ENCODE measurements around the gene ISYNA1. TPM values are rescaled to one million over a fixed set of nuclear protein-coding genes. Genes with fewer than 3 reads are reported as not detected.

Gene ISYNA1
- total and polyA plus RNA-seq, 2 of the 8 experiments (the other 6 are each of a cell fraction or from before 2014, with no cell fraction given): 207 to 264 TPM

GRCh38 chr19:18446145-18446810, 8.3 kb upstream of the ISYNA1 start:
- Histone ChIP-seq H3K9me3 (ENCODE audit: insufficient read depth in 2 of 2, low read depth in 1 of 2, low read length in 1 of 2) (no peaks in the 10 kb centered on the region), H3K4ac (replicated peaks; ENCODE audit: insufficient read length, low read depth, low read length) (no peak overlapping the region), H4K91ac (replicated peaks; ENCODE audit: insufficient read length, low read length) (no peak overlapping the region), H3K23ac (ENCODE audit: insufficient read length) (no peak overlapping the region), H2BK20ac (ENCODE audit: low read length) (no peak overlapping the region), H3K14ac (ENCODE audit: insufficient read length) (no peak overlapping the region), H2BK12ac (ENCODE audit: low read depth, low read length) (no peak overlapping the region), H2BK120ac (replicated peaks; ENCODE audit: low read depth, low read length) (no peak overlapping the region), H3K18ac (ENCODE audit: extremely low read depth, low read length) (no peak overlapping the region), H3K79me1 (ENCODE audit: low read depth, low read length) (no peaks in the 10 kb centered on the region), H2BK5ac (ENCODE audit: low read depth, low read length) (no peak overlapping the region; the same call in 1 of the 2 replicates), H3K23me2 (ENCODE audit: low read depth, low read length) (peaks cover 8% of the 10 kb centered on the region; the same call in 1 of the 2 replicates), H3K4me3 (ENCODE audit: extremely low read depth in 1 of 4, insufficient read depth in 2 of 4, low read depth in 3 of 4, low read length in 4 of 4) (no peak overlapping the region), H4K20me1 (replicated peaks in 1 of 2; ENCODE audit: control insufficient read depth in 1 of 2, insufficient read depth in 2 of 2, low read length in 2 of 2) (peaks cover 0 to 9% of the 10 kb centered on the region in 2 experiments), H3K79me2 (ENCODE audit: control insufficient read depth in 1 of 2, insufficient read depth in 2 of 2, low read length in 2 of 2) (no peaks in the 10 kb centered on the region), H3K36me3 (ENCODE audit: control insufficient read depth in 2 of 4, insufficient read depth in 4 of 4, low read length in 3 of 4) (peaks cover 0 to 18% (median 4%) of the 10 kb centered on the region in 4 experiments; a peak in 3 of 8 replicates), H2AFZ (ENCODE audit: low read length) (no peak overlapping the region), H3K4me1 (replicated peaks in 1 of 4; ENCODE audit: control insufficient read depth in 3 of 4, insufficient read depth in 4 of 4, low read length in 3 of 4) (no peaks in the 10 kb centered on the region; a peak in 3 of 7 replicates), H4K8ac (ENCODE audit: extremely low read depth, insufficient read depth, low read length) (no peak overlapping the region), H3K9ac (replicated peaks in 1 of 4; ENCODE audit: extremely low read depth in 1 of 4, low read depth in 3 of 4, low read length in 3 of 4) (no peak overlapping the region), H2AK5ac (ENCODE audit: low read depth, low read length) (no peak overlapping the region), H3K56ac (replicated peaks; ENCODE audit: insufficient read length, low read depth, low read length) (no peak overlapping the region), H3K4me2 (ENCODE audit: insufficient read depth in 1 of 2, low read depth in 2 of 2, low read length in 2 of 2) (no peak overlapping the region), H2BK15ac (ENCODE audit: low read length) (no peak overlapping the region), H3K27ac (ENCODE audit: low read depth, low read length) (no peak overlapping the region), H4K5ac (ENCODE audit: insufficient read length, low read depth, low read length) (no peak overlapping the region), H3K27me3 (replicated peaks in 1 of 4; ENCODE audit: control insufficient read depth in 3 of 4, extremely low read depth in 1 of 4, insufficient read depth in 3 of 4, low read length in 3 of 4) (no peaks in the 10 kb centered on the region)
- 92% methylated on average over 27 of the region's 34 CpGs; no CpG with 5 or more reads in 1 of the 2 experiments for WGBS, 2 experiments (ENCODE audit: extremely low coverage in 1 of 2, insufficient coverage in 1 of 2, insufficient read length in 1 of 2, insufficient replicate concordance in 2 of 2, low coverage in 1 of 2, low lambda C conversion rate in 2 of 2, missing lambda C conversion rate in 1 of 2)
- DNase-seq (ENCODE audit: low read depth in 1 of 2, low spot score in 2 of 2) (no peak), FAIRE-seq (no peak)
- ChIA-PET POLR2A (ENCODE audit: partially characterized antibody) (interaction anchor here (1.5 kb wide), 1 partner anchor 9 kb away, joined by 4 read pairs; no protein-coding TSS in a partner anchor), CTCF (ENCODE audit: partially characterized antibody) (interaction anchor here (0.6 to 13.5 kb wide), 13 partner anchors 7 to 1401 kb away, joined by 3 to 143 read pairs (median 4); partner anchors contain the start of gene SSBP4)
- TF ChIP-seq SUZ12 (IDR thresholded peaks at IDR 0.05; ENCODE audit: low read length): no peak
- no peak for TF ChIP-seq ASH2L (IDR thresholded peaks at IDR 0.05; ENCODE audit: low read length)
- no peak for TF ChIP-seq CBX5 (IDR thresholded peaks at IDR 0.05; ENCODE audit: low read depth, low read length)
- TF ChIP-seq PHF8 (conservative IDR thresholded peaks at IDR 0.05; ENCODE audit: low read depth, low read length): no peak
- TF ChIP-seq SAP30 (IDR thresholded peaks at IDR 0.05; ENCODE audit: insufficient read depth, insufficient replicate concordance, low read length): no peak
- TF ChIP-seq RXRA (IDR thresholded peaks at IDR 0.05; ENCODE audit: insufficient read depth, low read depth, low read length): no peak
- no peak for TF ChIP-seq RAD21 (IDR thresholded peaks at IDR 0.05 in 1 of 2, conservative IDR thresholded peaks at IDR 0.05 in 1 of 2; ENCODE audit: low read depth in 2 of 2, low read length in 2 of 2)
- no peak for TF ChIP-seq CTCF (IDR thresholded peaks at IDR 0.05; ENCODE audit: control extremely low read depth in 1 of 3, insufficient read depth in 1 of 3, low read depth in 1 of 3, low read length in 3 of 3)
- TF ChIP-seq SRF (IDR thresholded peaks at IDR 0.05; ENCODE audit: low read depth, low read length): no peak
